ENCODE measurements around the gene C12orf60.

DNA sequence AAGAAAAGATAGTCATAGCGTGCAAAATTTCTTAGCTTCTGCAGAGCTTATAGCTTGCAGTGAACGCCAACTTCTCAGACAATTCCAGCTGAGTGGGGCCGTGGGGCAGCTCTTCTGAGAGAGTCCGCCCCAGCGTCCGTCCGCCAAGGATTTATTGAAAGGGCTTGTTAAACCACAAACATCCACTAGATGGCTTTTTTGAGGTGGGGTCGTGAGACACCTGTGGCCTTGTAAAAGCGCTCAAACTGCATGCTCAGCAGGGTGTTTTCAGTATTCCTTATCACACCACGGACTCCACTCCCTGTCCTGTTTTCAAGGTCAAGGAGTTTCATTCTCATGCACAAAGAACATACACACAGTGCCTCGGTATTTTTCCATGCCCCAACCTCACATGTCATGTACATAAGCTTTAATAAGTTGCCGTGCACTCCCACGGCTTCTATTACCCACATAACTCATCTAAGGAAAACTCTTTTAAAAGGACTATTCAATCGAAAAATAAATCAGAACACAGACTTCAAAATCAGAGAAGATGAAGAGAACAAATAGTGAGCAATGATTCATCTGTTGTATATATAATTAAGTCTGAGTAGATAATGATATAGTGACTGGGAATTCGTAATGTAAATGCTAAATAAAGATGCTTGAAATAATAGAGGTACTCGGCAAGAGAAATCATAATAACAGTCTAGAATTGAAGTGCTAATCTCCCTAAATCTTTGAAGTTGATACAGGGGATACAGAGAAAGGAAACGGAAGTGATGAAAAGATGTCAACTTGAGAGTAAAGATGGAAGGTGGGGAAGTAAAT lies 46.9 kb upstream of the C12orf60 start:
- TF ChIP-seq, protein P1, sequence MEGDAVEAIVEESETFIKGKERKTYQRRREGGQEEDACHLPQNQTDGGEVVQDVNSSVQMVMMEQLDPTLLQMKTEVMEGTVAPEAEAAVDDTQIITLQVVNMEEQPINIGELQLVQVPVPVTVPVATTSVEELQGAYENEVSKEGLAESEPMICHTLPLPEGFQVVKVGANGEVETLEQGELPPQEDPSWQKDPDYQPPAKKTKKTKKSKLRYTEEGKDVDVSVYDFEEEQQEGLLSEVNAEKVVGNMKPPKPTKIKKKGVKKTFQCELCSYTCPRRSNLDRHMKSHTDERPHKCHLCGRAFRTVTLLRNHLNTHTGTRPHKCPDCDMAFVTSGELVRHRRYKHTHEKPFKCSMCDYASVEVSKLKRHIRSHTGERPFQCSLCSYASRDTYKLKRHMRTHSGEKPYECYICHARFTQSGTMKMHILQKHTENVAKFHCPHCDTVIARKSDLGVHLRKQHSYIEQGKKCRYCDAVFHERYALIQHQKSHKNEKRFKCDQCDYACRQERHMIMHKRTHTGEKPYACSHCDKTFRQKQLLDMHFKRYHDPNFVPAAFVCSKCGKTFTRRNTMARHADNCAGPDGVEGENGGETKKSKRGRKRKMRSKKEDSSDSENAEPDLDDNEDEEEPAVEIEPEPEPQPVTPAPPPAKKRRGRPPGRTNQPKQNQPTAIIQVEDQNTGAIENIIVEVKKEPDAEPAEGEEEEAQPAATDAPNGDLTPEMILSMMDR (IDR thresholded peaks at IDR 0.05): no peak
- TF ChIP-seq EP300 (IDR thresholded peaks at IDR 0.05): no peak
